HepG2 (cell line): ENCODE measurements around the gene ZNF652. TPM values are rescaled to one million over a fixed set of nuclear protein-coding genes. Genes with fewer than 3 reads are reported as not detected.

Experiments used
- ATAC-seq: fragments of 200-7000 bp; cut with Tn5 transposase; 3 replicates; pipeline ENCODE4 v1.9.1; 2020; ENCODE audit warnings: mild to moderate bottlenecking, moderate library complexity
- BruUV-seq: library from RNA; stranded (reverse); fragments of 400-500 nt; replicated peaks from 2 replicates; lab custom pipeline; 2021; lab: Mats Ljungman, UMichigan
- CTCF ChIA-PET: fragments of 300-600 bp; formaldehyde crosslinking; extraction: SDS; loops from one replicate; lab custom pipeline; 2021; ENCODE audit warnings: low total read pairs, inconsistent platforms, low intra/inter-chr PET ratio; lab: Yijun Ruan, JAX
- POLR2A ChIA-PET: fragments of 350-600 bp; sonication (Branson Sonifier 250); formaldehyde crosslinking; loops from one replicate; lab custom pipeline; 2020; ENCODE audit warnings: antibody characterized with exemption, inconsistent platforms; lab: Yijun Ruan, JAX
- DNase-seq: peaks from one replicate; pipeline ENCODE4 v3.0.0-alpha.2; 2015; ENCODE audit warnings: low spot score
- FAIRE-seq: peaks from 3 replicates; lab custom pipeline; 2011; peaks lifted over from hg19 to GRCh38; lab: Jason Lieb, UNC
- H2AFZ ChIP-seq: one replicate; pipeline ENCODE4 v1.6.1; 2011; ENCODE audit warnings: low read length, inconsistent platforms
- H3K27ac ChIP-seq: fragments of 300-600 bp; 3 replicates; pipeline ENCODE4 v1.8.0; 2011; ENCODE audit warnings: mixed run types, mild to moderate bottlenecking, mixed read lengths, low read length, inconsistent platforms; ENCODE audit not compliant: insufficient read depth; ENCODE audit errors: extremely low read length
- H3K27me3 ChIP-seq, 2 experiments: fragments of 200-600 bp in 1 of 2; 2 replicates in 1 of 2; 3 replicates in 1 of 2; pipeline versions ENCODE4 v1.6.0 to v1.8.0; 2011; ENCODE audit warnings: low read length in 2 of 2, mild to moderate bottlenecking in 2 of 2, moderate library complexity in 2 of 2, inconsistent platforms in 1 of 2; ENCODE audit not compliant: insufficient read depth in 2 of 2, control insufficient read depth in 1 of 2
- H3K36me3 ChIP-seq, 2 experiments: fragments of 200-600 bp in 1 of 2; replicated peaks in 1 of 2; 2 replicates in 1 of 2; 3 replicates in 1 of 2; pipeline versions ENCODE4 v1.5.1 to v1.8.0; 2011; ENCODE audit warnings: low read length in 2 of 2, inconsistent platforms in 1 of 2; ENCODE audit not compliant: insufficient read depth in 2 of 2, control insufficient read depth in 1 of 2
- H3K4me1 ChIP-seq: 2 replicates; pipeline ENCODE4 v1.5.1; 2012; ENCODE audit warnings: low read length, inconsistent platforms; ENCODE audit not compliant: insufficient read depth
- H3K4me2 ChIP-seq: 2 replicates; pipeline ENCODE4 v1.6.0; 2011; ENCODE audit warnings: low read depth, low read length, inconsistent platforms
- H3K4me3 ChIP-seq, 3 experiments: fragments of 200-600 bp in 1 of 3; sonication (generic), shearing (Covaris generic) in 1 of 3; replicated peaks in 1 of 3; 2 replicates each; pipeline ENCODE4 v1.5.1; 2011 to 2016; ENCODE audit warnings: low read length in 3 of 3, inconsistent platforms in 2 of 3, low read depth in 2 of 3, mild to moderate bottlenecking in 2 of 3, control low read depth in 1 of 3, mixed read lengths in 1 of 3; ENCODE audit not compliant: insufficient read depth in 1 of 3
- H3K79me2 ChIP-seq: one replicate; pipeline ENCODE4 v1.6.1; 2011; ENCODE audit warnings: low read length, inconsistent platforms; ENCODE audit not compliant: insufficient read depth
- H3K9ac ChIP-seq: 2 replicates; pipeline ENCODE4 v1.6.0; 2011; ENCODE audit warnings: mild to moderate bottlenecking, low read depth, low read length, inconsistent platforms; ENCODE audit not compliant: insufficient read depth
- H3K9me3 ChIP-seq: 2 replicates; pipeline ENCODE4 v1.5.1; 2012; ENCODE audit warnings: mild to moderate bottlenecking, low read length
- H4K20me1 ChIP-seq: 2 replicates; pipeline ENCODE4 v1.6.0; 2011; ENCODE audit warnings: inconsistent platforms, mild to moderate bottlenecking, low read length, moderate library complexity; ENCODE audit not compliant: insufficient read depth
- CHD4 ChIP-seq: fragments of 200-600 bp; sonication (generic); IDR thresholded peaks from 2 replicates; pipeline ENCODE4 v1.7.0; 2017; ENCODE audit warnings: mild to moderate bottlenecking, low read length, borderline replicate concordance
- ELF4 ChIP-seq: sonication (generic); formaldehyde crosslinking; IDR thresholded peaks from 2 replicates; pipeline ENCODE4 v1.5.0; 2020; ENCODE audit warnings: missing genetic modification reagents, mild to moderate bottlenecking, moderate library complexity, borderline replicate concordance
- HNF4G ChIP-seq, 2 experiments: sonication (generic) in 1 of 2; formaldehyde crosslinking in 1 of 2; IDR thresholded peaks; 2 replicates each; pipeline versions ENCODE4 v1.4.0 to v1.6.1; 2011 to 2020; ENCODE audit warnings: borderline replicate concordance in 2 of 2, low read depth in 2 of 2, mild to moderate bottlenecking in 2 of 2, low read length in 1 of 2, missing genetic modification reagents in 1 of 2, moderate library complexity in 1 of 2
- ISL2 ChIP-seq: sonication (generic); formaldehyde crosslinking; IDR thresholded peaks from 2 replicates; pipeline ENCODE4 v1.5.0; 2020; ENCODE audit warnings: missing genetic modification reagents
- JDP2 ChIP-seq: sonication (generic); formaldehyde crosslinking; IDR thresholded peaks from 2 replicates; pipeline ENCODE4 v1.8.1; 2022; ENCODE audit warnings: missing genetic modification reagents, borderline replicate concordance
- MTF1 ChIP-seq: sonication (generic); formaldehyde crosslinking; IDR thresholded peaks from 2 replicates; pipeline ENCODE4 v1.5.0; 2020; ENCODE audit warnings: missing genetic modification reagents
- NFATC3 ChIP-seq: sonication (generic); formaldehyde crosslinking; IDR thresholded peaks from 2 replicates; pipeline ENCODE4 v1.5.1; 2020; ENCODE audit warnings: mild to moderate bottlenecking, missing genetic modification reagents
- PAWR ChIP-seq: sonication (generic); formaldehyde crosslinking; IDR thresholded peaks from 2 replicates; pipeline ENCODE4 v1.4.0; 2020; ENCODE audit warnings: missing genetic modification reagents, mild to moderate bottlenecking, borderline replicate concordance
- PAXIP1 ChIP-seq: sonication (generic); formaldehyde crosslinking; conservative IDR thresholded peaks from 2 replicates; pipeline ENCODE4 v1.4.0; 2020; ENCODE audit warnings: mild to moderate bottlenecking, missing genetic modification reagents, moderate library complexity
- SYNCRIP ChIP-seq: fragments of 200-400 bp; formaldehyde crosslinking; IDR thresholded peaks from 2 replicates; pipeline ENCODE4 v1.6.1; 2018; ENCODE audit warnings: mild to moderate bottlenecking, low read depth, low read length; ENCODE audit not compliant: insufficient read depth
- ZBTB26 ChIP-seq: IDR thresholded peaks from 2 replicates; pipeline ENCODE4 v1.6.1; 2016; ENCODE audit warnings: missing compliant biosample characterization, missing genetic modification reagents, borderline replicate concordance
- ZBTB42 ChIP-seq: sonication (generic); formaldehyde crosslinking; IDR thresholded peaks from 2 replicates; pipeline ENCODE4 v1.5.0; 2020; ENCODE audit warnings: mild to moderate bottlenecking, missing genetic modification reagents
- ZFP36L2 ChIP-seq: sonication (generic); formaldehyde crosslinking; IDR thresholded peaks from 2 replicates; pipeline ENCODE4 v1.4.0; 2020; ENCODE audit warnings: missing genetic modification reagents
- ZNF121 ChIP-seq: sonication (generic); formaldehyde crosslinking; IDR thresholded peaks from 2 replicates; pipeline ENCODE4 v1.5.0; 2020; ENCODE audit warnings: mild to moderate bottlenecking, missing genetic modification reagents
- ZNF251 ChIP-seq: sonication (generic); formaldehyde crosslinking; IDR thresholded peaks from 2 replicates; pipeline ENCODE4 v1.9.0; 2021; ENCODE audit warnings: mild to moderate bottlenecking, missing genetic modification reagents
- ZNF350 ChIP-seq: sonication (generic); formaldehyde crosslinking; IDR thresholded peaks from 2 replicates; pipeline ENCODE4 v1.4.0; 2020; ENCODE audit warnings: mild to moderate bottlenecking, low read depth, missing genetic modification reagents, borderline replicate concordance
- ZNF383 ChIP-seq: sonication (generic); formaldehyde crosslinking; IDR thresholded peaks from 2 replicates; pipeline ENCODE4 v1.4.0; 2020; ENCODE audit warnings: missing genetic modification reagents, mild to moderate bottlenecking, borderline replicate concordance
- ZNF503 ChIP-seq: sonication (generic); formaldehyde crosslinking; IDR thresholded peaks from 2 replicates; pipeline ENCODE4 v1.4.0; 2020; ENCODE audit warnings: missing genetic modification reagents
- WGBS: methylation state at CpG from one replicate; pipeline ENCODE4 v1.1.6; 2017; ENCODE audit warnings: low lambda C conversion rate; 5-methylcytosine and 5-hydroxymethylcytosine counted together
- in situ Hi-C: cut with HindIII; loops from 2 replicates; pipeline ENCODE4 v1.10.0; 2017; ENCODE audit warnings: low pct_unique_long_range_greater_than_20kb; ENCODE audit not compliant: extremely low pct_ligation_motif_present
- intact Hi-C: fragments of 100-400 bp; cut with micrococcal nuclease; formaldehyde crosslinking; loops from one replicate; pipeline ENCODE4 v1.10.0; 2022; ENCODE audit not compliant: unreplicated experiment
- polyA plus RNA-seq, 8 experiments: library from polyadenylated mRNA; depleted of rRNA in 3 of 8; stranded (reverse) in 7 of 8; unstranded in 1 of 8; fragments of >200 nt; fragmentation: Illumina TruSeq in 4 of 8; extraction: Trizol in 4 of 8; gene quantifications; 2 replicates each; pipeline versions ENCODE4 v1.2.1 to v1.2.3, GENCODE V29; 2011 to 2016; ENCODE audit warnings: low read depth in 4 of 8, missing spikeins in 1 of 8, mixed read lengths in 1 of 8; ENCODE audit not compliant: insufficient read depth in 1 of 8
- total RNA-seq, 5 experiments: library from RNA; depleted of rRNA; stranded (reverse); fragments of >200 nt; fragmentation: Illumina TruSeq; extraction: Trizol; gene quantifications; 2 replicates each; pipeline ENCODE4 v1.2.3, GENCODE V29; 2016; ENCODE audit warnings: low read depth in 1 of 5

The ZNF652 gene
- total and polyA plus RNA-seq, 2 of the 13 experiments (the other 11 are each of a cell fraction or from before 2014, with no cell fraction given) = 16.2 to 30.2 TPM

- Histone ChIP-seq H3K4me3 (no peak overlapping the region), H3K36me3 (peaks cover 9 to 33% of the 10 kb centered on the region in 2 experiments; a peak in 4 of 5 replicates), H3K4me2 (no peak overlapping the region), H3K9me3 (no peaks in the 10 kb centered on the region), H3K27me3 (no peaks in the 10 kb centered on the region), H3K27ac (no peak overlapping the region), H4K20me1 (no peaks in the 10 kb centered on the region), H3K4me1 (peaks cover 5% of the 10 kb centered on the region; the same call in 1 of the 2 replicates), H3K9ac (no peak overlapping the region), H2AFZ (no peak overlapping the region), H3K79me2 (no peaks in the 10 kb centered on the region)
- no peak for DNase-seq
- intact Hi-C loops (loop anchor here (10.0 kb wide), 1 partner anchor 242 kb away; no protein-coding TSS in a partner anchor), in situ Hi-C loops (loop anchor here (10.0 kb wide), 1 partner anchor 232 kb away; no protein-coding TSS in a partner anchor)
- ATAC-seq = no peak
- 98% methylated on average over 3 of the region's 3 CpGs for WGBS
- CTCF ChIA-PET = no interaction called here
- no peak for FAIRE-seq
- BruUV-seq = no TSS peak
- POLR2A ChIA-PET = no interaction called here
- no peak for TF ChIP-seq PAXIP1 (CRISPR knock-in tag)
- no peak for TF ChIP-seq ZNF251
- no peak for TF ChIP-seq NFATC3 (CRISPR knock-in tag)
- no peak for TF ChIP-seq ZFP36L2 (CRISPR knock-in tag)
- TF ChIP-seq ZNF350 = no peak
- no peak for TF ChIP-seq ZBTB42
- TF ChIP-seq ZNF121 (CRISPR knock-in tag) = no peak
- no peak for TF ChIP-seq MTF1
- no peak for TF ChIP-seq ZBTB26 (CRISPR knock-in tag)
- no peak for TF ChIP-seq ZNF383
- TF ChIP-seq ZNF503 (CRISPR knock-in tag) = no peak
- TF ChIP-seq SYNCRIP = no peak
- TF ChIP-seq ELF4 (CRISPR knock-in tag) = no peak
- TF ChIP-seq JDP2 = no peak
- no peak for TF ChIP-seq HNF4G (IDR thresholded peaks at IDR 0.05; ENCODE audit: borderline replicate concordance, low read depth, low read length)
- no peak for TF ChIP-seq HNF4G (CRISPR knock-in tag; IDR thresholded peaks at IDR 0.05; ENCODE audit: borderline replicate concordance, low read depth)
- no peak for TF ChIP-seq CHD4
- TF ChIP-seq ISL2 = no peak
- TF ChIP-seq PAWR = no peak
Measured at GRCh38 chr17:49312722-49313121, 49.3 kb downstream of the ZNF652 start.
